Caco-2 (cell line): ENCODE results near the gene ZNF653. TPM values are rescaled to one million over a fixed set of nuclear protein-coding genes. Genes with fewer than 3 reads are reported as not detected.
"Not testable (repeated sequence)": the region's sequence is repeated elsewhere in the genome, so short reads cannot be mapped to it uniquely, and the experiment has no call there.

ENCODE experiments used
- BruUV-seq: library from RNA; stranded (reverse); fragments of 400-500 nt; replicated peaks from 2 replicates; lab custom pipeline; 2021; lab: Mats Ljungman, UMichigan
- CTCF ChIA-PET: fragments of 300-600 bp; sonication (Branson Sonifier 250); formaldehyde crosslinking; loops from one replicate; lab custom pipeline; 2022; ENCODE audit warnings: antibody characterized with exemption; lab: Charles Lee
- POLR2A ChIA-PET: fragments of 300-600 bp; sonication (Branson Sonifier 250); formaldehyde crosslinking; loops from one replicate; lab custom pipeline; 2022; ENCODE audit warnings: antibody characterized with exemption; lab: Charles Lee
- DNase-seq, 2 experiments: peaks; one replicate each; pipeline versions ENCODE4 v3.0.0 to v3.0.0-alpha.2; 2020 to 2022
- H3K27me3 ChIP-seq: replicated peaks from 2 replicates; pipeline ENCODE4 v1.6.0; 2011; ENCODE audit warnings: low read length; ENCODE audit not compliant: control insufficient read depth, insufficient read depth
- H3K36me3 ChIP-seq: 2 replicates; pipeline ENCODE4 v1.5.1; 2011; ENCODE audit warnings: low read length; ENCODE audit not compliant: control insufficient read depth, insufficient read depth
- H3K4me1 ChIP-seq: fragments of 250-450 bp; sonication (Bioruptor Pico); 2 replicates; pipeline ENCODE4 v1.5.1; 2020; ENCODE audit warnings: mild to moderate bottlenecking
- H3K4me3 ChIP-seq: 2 replicates; pipeline ENCODE4 v1.5.1; 2011; ENCODE audit warnings: low read depth, mild to moderate bottlenecking, control low read depth, low read length
- H3K9me3 ChIP-seq: fragments of 250-450 bp; sonication (Bioruptor Pico); 2 replicates; pipeline ENCODE4 v1.5.1; 2020; ENCODE audit warnings: mild to moderate bottlenecking, moderate library complexity
- H3K27ac Mint-ChIP-seq: one replicate; pipeline ENCODE4 v1.8.0; 2022; ENCODE audit warnings: mixed read lengths; ENCODE audit not compliant: unreplicated experiment
- H3K27me3 Mint-ChIP-seq: one replicate; pipeline ENCODE4 v1.8.0; 2022; ENCODE audit warnings: mixed read lengths; ENCODE audit not compliant: insufficient read depth, unreplicated experiment
- H3K36me3 Mint-ChIP-seq: one replicate; pipeline ENCODE4 v1.8.0; 2022; ENCODE audit warnings: mild to moderate bottlenecking, mixed read lengths; ENCODE audit not compliant: insufficient read depth, unreplicated experiment
- H3K4me1 Mint-ChIP-seq: one replicate; pipeline ENCODE4 v1.8.0; 2022; ENCODE audit warnings: low read depth, mixed read lengths; ENCODE audit not compliant: unreplicated experiment
- H3K4me3 Mint-ChIP-seq: one replicate; pipeline ENCODE4 v1.8.0; 2022; ENCODE audit warnings: mild to moderate bottlenecking, moderate library complexity, mixed read lengths; ENCODE audit not compliant: unreplicated experiment
- H3K9me3 Mint-ChIP-seq: one replicate; pipeline ENCODE4 v1.8.0; 2022; ENCODE audit warnings: mixed read lengths; ENCODE audit not compliant: unreplicated experiment
- intact Hi-C: fragments of 100-400 bp; cut with micrococcal nuclease; formaldehyde crosslinking; loops from one replicate; pipeline ENCODE4 v1.10.0; 2022; ENCODE audit not compliant: unreplicated experiment
- total RNA-seq: library from RNA; stranded (reverse); gene quantifications from 2 replicates; pipeline ENCODE4 v1.2.3, GENCODE V29; 2022
- TF ChIP-seq, protein P1 (sequence below), 2 experiments: fragments of 200-600 bp in 1 of 2; IDR thresholded peaks; 1 replicate in 1 of 2; 2 replicates in 1 of 2; pipeline versions ENCODE4 v1.5.1 to v1.8.0; 2011 to 2022; ENCODE audit warnings: antibody characterized with exemption in 1 of 2, control low read depth in 1 of 2, inconsistent platforms in 1 of 2, low read depth in 1 of 2, low read length in 1 of 2, mild to moderate bottlenecking in 1 of 2, moderate library complexity in 1 of 2; ENCODE audit not compliant: insufficient read depth in 1 of 2, severe bottlenecking in 1 of 2, unreplicated experiment in 1 of 2

ZNF653 gene
- total RNA-seq, 1 experiment from 2014 or later: 6.1 TPM

DNA sequence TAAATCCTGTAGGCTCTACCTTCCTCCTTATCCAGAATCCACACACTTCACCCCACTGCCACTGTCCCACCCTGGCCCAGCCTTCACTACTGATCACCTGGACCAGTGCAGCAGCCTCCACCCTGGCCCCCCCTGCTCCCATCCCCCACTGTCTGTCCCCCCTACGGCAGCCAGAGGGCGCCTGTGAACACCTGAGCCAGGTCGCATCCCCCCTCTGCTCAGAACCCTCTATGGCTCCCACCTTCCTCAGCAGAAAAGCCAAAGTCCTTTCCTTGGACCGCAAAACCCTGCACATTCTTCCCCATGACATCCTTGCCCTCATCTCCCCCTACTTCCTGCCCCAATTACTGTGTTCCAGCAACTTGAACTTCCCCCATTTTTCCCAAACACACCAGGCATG is 45.4 kb downstream of the ZNF653 start:
- Histone ChIP-seq H3K4me1 (no peaks in the 10 kb centered on the region), H3K9me3 (no peaks in the 10 kb centered on the region), H3K27me3 (no peaks in the 10 kb centered on the region), H3K36me3 (no peaks in the 10 kb centered on the region), H3K4me3 (no peak overlapping the region)
- no TSS peak for BruUV-seq
- H3K9me3 Mint-ChIP-seq: no peaks in the 10 kb centered on the region
- no peak for DNase-seq
- no peaks in the 10 kb centered on the region for H3K4me1 Mint-ChIP-seq
- no peaks in the 10 kb centered on the region for H3K27me3 Mint-ChIP-seq
- no peak overlapping the region for H3K27ac Mint-ChIP-seq
- ChIA-PET CTCF (interaction anchor here (1.7 kb wide), 1 partner anchor 22 kb away, joined by 3 read pairs; no protein-coding TSS in a partner anchor), POLR2A (no interaction called here)
- no peaks in the 10 kb centered on the region for H3K36me3 Mint-ChIP-seq
- TF ChIP-seq, protein P1, sequence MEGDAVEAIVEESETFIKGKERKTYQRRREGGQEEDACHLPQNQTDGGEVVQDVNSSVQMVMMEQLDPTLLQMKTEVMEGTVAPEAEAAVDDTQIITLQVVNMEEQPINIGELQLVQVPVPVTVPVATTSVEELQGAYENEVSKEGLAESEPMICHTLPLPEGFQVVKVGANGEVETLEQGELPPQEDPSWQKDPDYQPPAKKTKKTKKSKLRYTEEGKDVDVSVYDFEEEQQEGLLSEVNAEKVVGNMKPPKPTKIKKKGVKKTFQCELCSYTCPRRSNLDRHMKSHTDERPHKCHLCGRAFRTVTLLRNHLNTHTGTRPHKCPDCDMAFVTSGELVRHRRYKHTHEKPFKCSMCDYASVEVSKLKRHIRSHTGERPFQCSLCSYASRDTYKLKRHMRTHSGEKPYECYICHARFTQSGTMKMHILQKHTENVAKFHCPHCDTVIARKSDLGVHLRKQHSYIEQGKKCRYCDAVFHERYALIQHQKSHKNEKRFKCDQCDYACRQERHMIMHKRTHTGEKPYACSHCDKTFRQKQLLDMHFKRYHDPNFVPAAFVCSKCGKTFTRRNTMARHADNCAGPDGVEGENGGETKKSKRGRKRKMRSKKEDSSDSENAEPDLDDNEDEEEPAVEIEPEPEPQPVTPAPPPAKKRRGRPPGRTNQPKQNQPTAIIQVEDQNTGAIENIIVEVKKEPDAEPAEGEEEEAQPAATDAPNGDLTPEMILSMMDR (IDR thresholded peaks at IDR 0.05; ENCODE audit: insufficient read depth in 1 of 2, low read depth in 1 of 2, low read length in 1 of 2, severe bottlenecking in 1 of 2, unreplicated experiment in 1 of 2): peak; percentile 20 to 35
- no peak overlapping the region for H3K4me3 Mint-ChIP-seq
- intact Hi-C loops: no loop called here

DNA sequence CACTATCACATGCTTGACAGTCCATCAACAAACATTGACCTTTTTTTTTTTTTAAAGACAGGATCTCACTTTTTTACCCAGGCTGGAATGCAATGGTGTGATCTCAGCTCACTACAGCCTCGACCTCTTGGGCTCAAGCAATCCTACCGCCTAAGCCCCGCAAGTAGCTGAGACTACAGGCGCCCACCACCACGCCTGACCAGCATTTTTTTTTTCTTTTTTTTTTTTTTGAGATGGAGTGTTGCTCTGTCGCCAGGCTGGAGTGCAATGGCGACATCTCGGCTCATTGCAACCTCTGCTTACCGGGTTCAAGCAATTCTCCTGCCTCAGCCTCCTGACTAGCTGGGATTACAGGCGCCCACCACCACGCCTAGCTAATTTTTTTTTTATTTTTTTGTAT is 46.7 kb downstream of the ZNF653 start:
- H3K27me3 ChIP-seq, H3K4me3 Mint-ChIP-seq, H3K9me3 ChIP-seq, BruUV-seq, H3K27ac Mint-ChIP-seq, DNase-seq, H3K4me3 ChIP-seq, H3K4me1 Mint-ChIP-seq, H3K36me3 ChIP-seq, H3K9me3 Mint-ChIP-seq, H3K27me3 Mint-ChIP-seq, H3K4me1 ChIP-seq, H3K36me3 Mint-ChIP-seq, intact Hi-C loops: not testable (repeated sequence)
- POLR2A ChIA-PET: interaction anchor here (0.6 kb wide), 1 partner anchor 19 kb away, joined by 4 read pairs; no protein-coding TSS in a partner anchor
- CTCF ChIA-PET: interaction anchor here (0.8 to 1.7 kb wide), 2 partner anchors 24 to 78 kb away, joined by 3 to 4 read pairs; no protein-coding TSS in a partner anchor

DNA sequence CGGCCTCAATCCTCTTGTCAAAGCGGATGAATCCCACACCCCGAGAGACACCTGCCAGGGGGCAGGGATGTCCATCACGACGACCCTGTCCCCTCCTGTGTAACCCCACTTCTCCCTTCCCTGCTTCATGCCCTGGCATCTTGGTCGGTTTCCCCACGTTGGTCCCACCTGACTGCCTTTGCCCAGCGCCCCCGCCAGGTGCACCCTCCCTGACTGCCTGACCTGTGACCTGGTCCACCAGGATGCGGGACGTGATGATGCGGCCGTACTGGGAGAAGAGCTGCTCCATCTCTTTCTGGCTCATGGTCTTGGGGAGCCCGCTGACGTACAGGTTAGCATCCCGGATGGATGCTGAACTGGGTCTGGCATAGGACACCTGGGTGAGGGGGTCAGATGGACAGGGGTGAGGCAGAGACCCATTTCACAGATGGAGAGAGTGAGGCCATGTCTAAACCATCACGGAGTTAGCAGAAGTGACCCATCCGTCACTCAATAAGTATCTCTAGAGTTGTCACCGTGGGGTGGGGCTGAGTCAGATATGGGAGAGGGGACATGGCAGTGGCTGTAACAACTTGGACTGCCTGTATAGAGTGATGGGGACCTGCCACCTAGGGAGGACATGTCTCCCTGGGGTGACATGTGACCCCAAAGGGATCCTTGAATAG is 47.3 kb downstream of the ZNF653 start:
- H3K4me1 Mint-ChIP-seq: no peaks in the 10 kb centered on the region
- ChIA-PET CTCF (interaction anchor here (0.8 to 1.7 kb wide), 2 partner anchors 24 to 77 kb away, joined by 3 to 4 read pairs; no protein-coding TSS in a partner anchor), POLR2A (no interaction called here)
- H3K27me3 ChIP-seq: no peaks in the 10 kb centered on the region
- no peaks in the 10 kb centered on the region for H3K36me3 ChIP-seq
- H3K36me3 Mint-ChIP-seq: peaks cover 2% of the 10 kb centered on the region
- no peak overlapping the region for H3K4me3 ChIP-seq
- TF ChIP-seq, protein P1 (IDR thresholded peaks at IDR 0.05; ENCODE audit: insufficient read depth in 1 of 2, low read depth in 1 of 2, low read length in 1 of 2, severe bottlenecking in 1 of 2, unreplicated experiment in 1 of 2): no peak
- H3K4me1 ChIP-seq: no peaks in the 10 kb centered on the region
- intact Hi-C loops: no loop called here
- no peak overlapping the region for H3K27ac Mint-ChIP-seq
- no TSS peak for BruUV-seq
- no peaks in the 10 kb centered on the region for H3K9me3 ChIP-seq
- H3K4me3 Mint-ChIP-seq: no peak overlapping the region
- H3K27me3 Mint-ChIP-seq: no peaks in the 10 kb centered on the region
- H3K9me3 Mint-ChIP-seq: no peaks in the 10 kb centered on the region
- no peak for DNase-seq
